HepG2 (cell line): ENCODE data around the gene UNC5B. TPM values are rescaled to one million over a fixed set of nuclear protein-coding genes. Genes with fewer than 3 reads are reported as not detected.

Experiments used
- BCL6 ChIP-seq: IDR thresholded peaks from 2 replicates; pipeline ENCODE4 v1.6.1; 2016; ENCODE audit warnings: missing genetic modification reagents, missing compliant biosample characterization
- CAMTA2 ChIP-seq: sonication (generic); formaldehyde crosslinking; IDR thresholded peaks from 2 replicates; pipeline ENCODE4 v1.4.0; 2020; ENCODE audit warnings: mild to moderate bottlenecking, missing genetic modification reagents, borderline replicate concordance
- CC2D1A ChIP-seq: sonication (generic); formaldehyde crosslinking; IDR thresholded peaks from 2 replicates; pipeline ENCODE4 v1.8.1; 2023; ENCODE audit warnings: mild to moderate bottlenecking, missing genetic modification reagents
- IKZF4 ChIP-seq: sonication (generic); formaldehyde crosslinking; IDR thresholded peaks from 2 replicates; pipeline ENCODE4 v1.5.1; 2020; ENCODE audit warnings: borderline replicate concordance, mild to moderate bottlenecking, low read depth, missing genetic modification reagents; ENCODE audit errors: not compliant biosample characterization
- NKX3-1 ChIP-seq: sonication (generic); formaldehyde crosslinking; IDR thresholded peaks from 2 replicates; pipeline ENCODE4 v1.5.0; 2020; ENCODE audit warnings: missing genetic modification reagents
- REL ChIP-seq: sonication (generic); formaldehyde crosslinking; conservative IDR thresholded peaks from 2 replicates; pipeline ENCODE4 v1.8.0; 2022; ENCODE audit warnings: mild to moderate bottlenecking, missing genetic modification reagents, moderate library complexity
- SMAD3 ChIP-seq: sonication (generic); formaldehyde crosslinking; IDR thresholded peaks from 2 replicates; pipeline ENCODE4 v1.4.0; 2020; ENCODE audit warnings: missing genetic modification reagents
- SNAI1 ChIP-seq: sonication (generic); formaldehyde crosslinking; IDR thresholded peaks from 2 replicates; pipeline ENCODE4 v1.5.0; 2020; ENCODE audit warnings: mild to moderate bottlenecking, missing genetic modification reagents, borderline replicate concordance
- SOX6 ChIP-seq, 2 experiments: fragments of 450-650 bp in 1 of 2; sonication (generic) in 1 of 2; formaldehyde crosslinking in 1 of 2; IDR thresholded peaks; 2 replicates each; pipeline versions ENCODE4 v1.4.0 to v1.6.1; 2017 to 2020; ENCODE audit warnings: antibody characterized with exemption in 1 of 2, mild to moderate bottlenecking in 1 of 2, missing genetic modification reagents in 1 of 2
- SRSF9 ChIP-seq: fragments of 200-400 bp; formaldehyde crosslinking; IDR thresholded peaks from 2 replicates; pipeline ENCODE4 v1.6.1; 2018; ENCODE audit warnings: borderline replicate concordance, mild to moderate bottlenecking, low read depth, low read length; ENCODE audit not compliant: insufficient read depth, poor library complexity, severe bottlenecking
- ZMAT3 ChIP-seq: sonication (generic); formaldehyde crosslinking; conservative IDR thresholded peaks from 2 replicates; pipeline ENCODE4 v1.7.0; 2021; ENCODE audit warnings: missing genetic modification reagents
- ZNF331 ChIP-seq: sonication (generic); formaldehyde crosslinking; IDR thresholded peaks from 2 replicates; pipeline ENCODE4 v1.4.0; 2020; ENCODE audit warnings: missing genetic modification reagents
- ZNF451 ChIP-seq: sonication (generic); formaldehyde crosslinking; IDR thresholded peaks from 2 replicates; pipeline ENCODE4 v1.5.0; 2020; ENCODE audit warnings: mild to moderate bottlenecking, missing genetic modification reagents
- ZNF496 ChIP-seq: sonication (generic); formaldehyde crosslinking; IDR thresholded peaks from 2 replicates; pipeline ENCODE4 v1.8.1; 2023; ENCODE audit warnings: mild to moderate bottlenecking, moderate library complexity, missing genetic modification reagents; ENCODE audit not compliant: insufficient replicate concordance
- ZNF672 ChIP-seq: sonication (generic); formaldehyde crosslinking; IDR thresholded peaks from 2 replicates; pipeline ENCODE4 v1.8.1; 2022; ENCODE audit warnings: missing genetic modification reagents
- ZNF75D ChIP-seq: sonication (generic); formaldehyde crosslinking; IDR thresholded peaks from 2 replicates; pipeline ENCODE4 v1.8.1; 2023; ENCODE audit warnings: missing genetic modification reagents, mild to moderate bottlenecking, borderline replicate concordance
- ZNF879 ChIP-seq: sonication (generic); formaldehyde crosslinking; IDR thresholded peaks from 2 replicates; pipeline ENCODE4 v1.8.1; 2023; ENCODE audit warnings: missing genetic modification reagents
- polyA plus RNA-seq, 8 experiments: library from polyadenylated mRNA; depleted of rRNA in 3 of 8; stranded (reverse) in 7 of 8; unstranded in 1 of 8; fragments of >200 nt; fragmentation: Illumina TruSeq in 4 of 8; extraction: Trizol in 4 of 8; gene quantifications; 2 replicates each; pipeline versions ENCODE4 v1.2.1 to v1.2.3, GENCODE V29; 2011 to 2016; ENCODE audit warnings: low read depth in 4 of 8, missing spikeins in 1 of 8, mixed read lengths in 1 of 8; ENCODE audit not compliant: insufficient read depth in 1 of 8
- total RNA-seq, 5 experiments: library from RNA; depleted of rRNA; stranded (reverse); fragments of >200 nt; fragmentation: Illumina TruSeq; extraction: Trizol; gene quantifications; 2 replicates each; pipeline ENCODE4 v1.2.3, GENCODE V29; 2016; ENCODE audit warnings: low read depth in 1 of 5
- TF ChIP-seq, protein P1 (sequence below), 2 experiments: sonication (generic) in 1 of 2; formaldehyde crosslinking in 1 of 2; IDR thresholded peaks; 2 replicates each; pipeline versions ENCODE4 v1.4.0 to v1.6.1; 2018 to 2020; ENCODE audit warnings: missing genetic modification reagents in 2 of 2, borderline replicate concordance in 1 of 2, low read depth in 1 of 2, mild to moderate bottlenecking in 1 of 2, missing biosample characterization in 1 of 2
- TF ChIP-seq, protein P2 (sequence below): sonication (generic); formaldehyde crosslinking; IDR thresholded peaks from 2 replicates; pipeline ENCODE4 v1.4.0; 2020; ENCODE audit warnings: mild to moderate bottlenecking, missing genetic modification reagents
- TF ChIP-seq, protein P3 (sequence below): IDR thresholded peaks from 2 replicates; pipeline ENCODE4 v1.6.1; 2016; ENCODE audit warnings: low read depth, borderline replicate concordance
- TF ChIP-seq, protein P4 (sequence below): sonication (generic); formaldehyde crosslinking; IDR thresholded peaks from 2 replicates; pipeline ENCODE4; 2020; ENCODE audit warnings: missing genetic modification reagents, mild to moderate bottlenecking, borderline replicate concordance

Gene UNC5B
- total and polyA plus RNA-seq, 2 of the 13 experiments (the other 11 are each of a cell fraction or from before 2014, with no cell fraction given): 0.07 TPM

DNA sequence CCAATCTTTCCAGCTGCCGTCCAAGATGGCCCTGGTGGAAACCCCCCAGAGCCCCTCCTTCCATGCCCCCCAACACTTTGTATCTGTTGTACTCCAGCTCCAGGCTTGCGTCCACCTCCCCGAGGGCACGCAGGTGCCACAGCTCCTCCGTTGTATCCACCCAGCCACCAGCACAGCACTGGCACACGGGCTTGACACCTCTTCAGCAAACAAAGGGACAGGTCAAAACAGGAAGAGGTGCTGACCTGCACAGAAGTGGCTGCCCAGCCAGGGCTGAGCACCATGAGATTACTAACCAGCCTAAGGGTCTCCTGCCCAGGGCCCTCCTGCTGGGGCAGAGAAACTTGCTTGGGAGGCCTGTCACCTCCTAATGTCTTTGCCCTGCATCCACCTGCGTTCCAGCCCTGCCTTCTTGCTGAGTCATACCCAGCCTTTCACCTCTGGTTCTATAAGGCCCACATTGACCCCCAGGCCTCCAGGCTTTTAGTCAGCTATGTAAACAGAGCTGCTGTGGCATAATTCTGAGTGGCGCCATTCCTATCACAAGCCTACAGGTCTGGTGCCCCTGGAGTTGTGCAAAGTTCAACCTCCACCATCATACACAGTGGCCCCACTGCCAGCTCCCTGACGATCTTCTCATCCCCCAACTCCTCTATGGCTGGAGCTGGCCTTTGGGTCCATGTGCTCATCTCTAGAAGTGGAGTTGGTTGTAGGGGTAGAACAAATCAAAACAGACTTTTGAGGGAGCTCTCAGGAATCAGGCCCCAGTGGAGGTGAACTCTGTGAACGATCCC, 127.6 kb downstream of the UNC5B start (continued):
- TF ChIP-seq, protein P1, sequence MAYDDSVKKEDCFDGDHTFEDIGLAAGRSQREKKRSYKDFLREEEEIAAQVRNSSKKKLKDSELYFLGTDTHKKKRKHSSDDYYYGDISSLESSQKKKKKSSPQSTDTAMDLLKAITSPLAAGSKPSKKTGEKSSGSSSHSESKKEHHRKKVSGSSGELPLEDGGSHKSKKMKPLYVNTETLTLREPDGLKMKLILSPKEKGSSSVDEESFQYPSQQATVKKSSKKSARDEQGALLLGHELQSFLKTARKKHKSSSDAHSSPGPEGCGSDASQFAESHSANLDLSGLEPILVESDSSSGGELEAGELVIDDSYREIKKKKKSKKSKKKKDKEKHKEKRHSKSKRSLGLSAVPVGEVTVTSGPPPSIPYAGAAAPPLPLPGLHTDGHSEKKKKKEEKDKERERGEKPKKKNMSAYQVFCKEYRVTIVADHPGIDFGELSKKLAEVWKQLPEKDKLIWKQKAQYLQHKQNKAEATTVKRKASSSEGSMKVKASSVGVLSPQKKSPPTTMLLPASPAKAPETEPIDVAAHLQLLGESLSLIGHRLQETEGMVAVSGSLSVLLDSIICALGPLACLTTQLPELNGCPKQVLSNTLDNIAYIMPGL (CRISPR knock-in tag; IDR thresholded peaks at IDR 0.05; ENCODE audit: borderline replicate concordance in 1 of 2, low read depth in 1 of 2): peak; percentile 77; a peak in 3 of 4 replicates
- no peak for TF ChIP-seq ZNF75D (CRISPR knock-in tag)
- peak; percentile 92 for TF ChIP-seq ZNF331
- TF ChIP-seq ZNF672 (CRISPR knock-in tag): no peak
- no peak for TF ChIP-seq SNAI1
- TF ChIP-seq CC2D1A (CRISPR knock-in tag): no peak
- TF ChIP-seq BCL6: peak; percentile 87
- TF ChIP-seq, protein P2, sequence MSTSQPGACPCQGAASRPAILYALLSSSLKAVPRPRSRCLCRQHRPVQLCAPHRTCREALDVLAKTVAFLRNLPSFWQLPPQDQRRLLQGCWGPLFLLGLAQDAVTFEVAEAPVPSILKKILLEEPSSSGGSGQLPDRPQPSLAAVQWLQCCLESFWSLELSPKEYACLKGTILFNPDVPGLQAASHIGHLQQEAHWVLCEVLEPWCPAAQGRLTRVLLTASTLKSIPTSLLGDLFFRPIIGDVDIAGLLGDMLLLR (CRISPR knock-in tag): no peak
- TF ChIP-seq SOX6 (IDR thresholded peaks at IDR 0.05): no peak
- peak; percentile 88 for TF ChIP-seq SOX6 (CRISPR knock-in tag; IDR thresholded peaks at IDR 0.05)
- no peak for TF ChIP-seq IKZF4
- TF ChIP-seq CAMTA2: no peak
- TF ChIP-seq NKX3-1: no peak; the same call in 1 of the 2 replicates
- TF ChIP-seq SRSF9: no peak
- TF ChIP-seq ZNF496 (CRISPR knock-in tag): no peak
- TF ChIP-seq ZNF451 (CRISPR knock-in tag): no peak
- peak; percentile 94 for TF ChIP-seq SMAD3
- TF ChIP-seq ZNF879 (CRISPR knock-in tag): no peak
- TF ChIP-seq ZMAT3 (CRISPR knock-in tag): no peak
- TF ChIP-seq, protein P3, sequence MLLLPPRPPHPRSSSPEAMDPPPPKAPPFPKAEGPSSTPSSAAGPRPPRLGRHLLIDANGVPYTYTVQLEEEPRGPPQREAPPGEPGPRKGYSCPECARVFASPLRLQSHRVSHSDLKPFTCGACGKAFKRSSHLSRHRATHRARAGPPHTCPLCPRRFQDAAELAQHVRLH: peak; percentile 27; the same call in 1 of the 2 replicates
- TF ChIP-seq, protein P4, sequence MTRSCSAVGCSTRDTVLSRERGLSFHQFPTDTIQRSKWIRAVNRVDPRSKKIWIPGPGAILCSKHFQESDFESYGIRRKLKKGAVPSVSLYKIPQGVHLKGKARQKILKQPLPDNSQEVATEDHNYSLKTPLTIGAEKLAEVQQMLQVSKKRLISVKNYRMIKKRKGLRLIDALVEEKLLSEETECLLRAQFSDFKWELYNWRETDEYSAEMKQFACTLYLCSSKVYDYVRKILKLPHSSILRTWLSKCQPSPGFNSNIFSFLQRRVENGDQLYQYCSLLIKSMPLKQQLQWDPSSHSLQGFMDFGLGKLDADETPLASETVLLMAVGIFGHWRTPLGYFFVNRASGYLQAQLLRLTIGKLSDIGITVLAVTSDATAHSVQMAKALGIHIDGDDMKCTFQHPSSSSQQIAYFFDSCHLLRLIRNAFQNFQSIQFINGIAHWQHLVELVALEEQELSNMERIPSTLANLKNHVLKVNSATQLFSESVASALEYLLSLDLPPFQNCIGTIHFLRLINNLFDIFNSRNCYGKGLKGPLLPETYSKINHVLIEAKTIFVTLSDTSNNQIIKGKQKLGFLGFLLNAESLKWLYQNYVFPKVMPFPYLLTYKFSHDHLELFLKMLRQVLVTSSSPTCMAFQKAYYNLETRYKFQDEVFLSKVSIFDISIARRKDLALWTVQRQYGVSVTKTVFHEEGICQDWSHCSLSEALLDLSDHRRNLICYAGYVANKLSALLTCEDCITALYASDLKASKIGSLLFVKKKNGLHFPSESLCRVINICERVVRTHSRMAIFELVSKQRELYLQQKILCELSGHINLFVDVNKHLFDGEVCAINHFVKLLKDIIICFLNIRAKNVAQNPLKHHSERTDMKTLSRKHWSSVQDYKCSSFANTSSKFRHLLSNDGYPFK: peak; percentile 28; the same call in 1 of the 2 replicates
- no peak; the same call in 1 of the 2 replicates for TF ChIP-seq REL
